ENCODE data around the gene KHNYN.
A peak's percentile ranks its signal among the peaks of the same experiment; 100 is the strongest.
"Not testable (repeated sequence)": the region's sequence is repeated elsewhere in the genome, so short reads cannot be mapped to it uniquely, and the experiment has no call there.

Gene KHNYN

DNA sequence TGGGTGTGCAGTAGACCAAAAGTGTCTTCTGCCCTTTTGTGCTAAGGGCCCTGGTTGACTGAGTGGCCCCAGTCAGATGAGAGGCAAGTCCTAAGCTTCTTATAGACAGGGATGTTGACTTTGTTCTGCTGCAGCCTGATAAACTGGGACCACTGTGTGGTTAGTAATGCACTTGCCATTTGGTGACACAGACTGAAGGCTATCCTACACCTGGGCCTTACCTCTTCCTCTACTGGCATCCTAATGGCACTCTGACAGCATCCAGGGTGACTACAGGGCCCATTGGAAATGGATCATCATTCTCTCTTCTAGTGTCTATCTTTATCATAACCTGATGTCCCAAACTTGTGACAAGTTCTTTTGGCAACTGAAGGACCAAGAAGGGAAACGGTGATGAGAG lies 9.5 kb downstream of the KHNYN start:
- DNase-seq = no peak

DNA sequence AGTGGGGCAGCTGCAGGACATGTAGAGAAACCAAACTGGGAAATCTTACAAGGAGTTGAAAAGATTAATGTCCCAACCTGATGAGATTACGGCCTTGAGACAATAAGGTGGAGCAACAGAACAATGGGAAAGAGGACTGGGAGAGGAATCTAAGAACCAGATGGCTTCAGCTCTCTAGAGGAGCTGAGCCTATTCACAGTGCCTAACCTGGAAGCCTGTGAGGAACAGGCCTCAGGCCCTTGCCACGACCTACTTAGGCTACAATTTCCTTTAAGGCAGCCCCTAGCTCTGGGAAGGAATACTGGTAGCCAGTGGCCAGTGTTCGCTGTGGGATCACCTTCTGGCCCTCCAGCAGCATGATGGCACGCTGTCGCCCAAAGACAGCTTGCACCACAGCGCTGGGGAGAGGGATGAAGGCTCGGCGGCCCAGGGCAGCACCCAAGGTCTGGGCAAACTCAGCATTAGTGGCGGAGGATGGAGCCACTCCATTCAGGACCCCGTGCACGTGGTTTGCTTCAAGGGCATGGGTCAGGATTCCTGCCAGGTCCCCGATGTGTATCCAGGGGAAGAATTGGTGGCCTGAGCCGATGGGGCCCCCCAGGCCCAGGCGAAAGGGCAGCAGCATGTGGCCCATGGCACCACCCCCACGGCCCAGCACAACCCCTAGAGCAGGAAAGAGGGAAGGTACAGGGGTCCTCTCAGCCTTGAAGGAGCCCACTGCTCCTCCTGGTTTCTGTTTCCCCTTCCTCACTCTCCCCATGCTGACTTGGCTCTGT lies 10.3 kb downstream of the KHNYN start:
- no peak for DNase-seq

- no peak for DNase-seq
Measured at GRCh38 chr14:24440606-24441399, 11.0 kb downstream of the KHNYN start.

GRCh38 chr14:24441485-24441884 lies 11.7 kb downstream of the KHNYN start:
- no peak for DNase-seq

GRCh38 chr14:24441904-24442239 lies 12.1 kb downstream of the KHNYN start:
- no peak for DNase-seq

DNA sequence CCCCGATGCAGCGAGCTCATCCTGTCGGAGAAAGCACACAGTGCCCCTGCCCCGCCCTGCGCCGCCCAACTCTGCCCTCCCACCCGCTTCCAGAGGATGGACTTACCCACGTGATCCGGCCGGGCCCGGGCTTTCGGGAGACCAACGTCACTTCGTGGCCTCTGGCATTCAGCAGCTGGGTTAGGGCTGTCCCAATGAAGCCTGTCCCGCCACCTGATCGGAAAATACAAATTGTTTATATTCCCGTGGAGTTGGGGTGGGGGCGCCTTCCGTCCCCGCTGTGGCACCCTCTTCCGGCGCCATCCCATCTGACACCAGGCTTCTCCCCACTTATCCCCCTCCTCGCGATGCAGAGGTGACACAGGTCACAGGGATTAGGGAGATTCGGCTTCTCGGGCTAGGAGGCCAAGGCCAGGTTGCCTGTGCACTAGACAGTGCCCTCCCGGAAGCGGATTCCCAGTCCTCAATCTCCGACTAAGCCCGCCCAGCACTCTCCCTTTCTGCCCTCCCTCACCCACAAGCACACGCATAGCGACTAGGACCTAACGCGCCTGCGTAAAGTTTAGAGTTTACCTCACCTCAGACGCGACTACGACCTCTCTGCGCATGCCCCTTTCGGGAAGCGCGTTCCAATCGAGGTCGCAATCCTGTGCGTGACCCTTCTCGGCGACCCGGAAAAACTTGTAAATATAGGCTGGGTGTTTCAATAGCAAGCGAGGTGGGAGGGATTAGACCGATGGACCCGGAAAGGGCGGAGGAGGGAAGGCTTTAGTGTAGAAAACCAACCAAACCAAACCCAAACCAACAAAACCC lies 12.7 kb downstream of the KHNYN start, which contains the start of gene SDR39U1:
SDR39U1 (minus strand) TSS at position 537 of the 813 bp plus-strand sequence; CDS start at position 530, 7 bp downstream.
- peak; percentile 99 for DNase-seq

DNA sequence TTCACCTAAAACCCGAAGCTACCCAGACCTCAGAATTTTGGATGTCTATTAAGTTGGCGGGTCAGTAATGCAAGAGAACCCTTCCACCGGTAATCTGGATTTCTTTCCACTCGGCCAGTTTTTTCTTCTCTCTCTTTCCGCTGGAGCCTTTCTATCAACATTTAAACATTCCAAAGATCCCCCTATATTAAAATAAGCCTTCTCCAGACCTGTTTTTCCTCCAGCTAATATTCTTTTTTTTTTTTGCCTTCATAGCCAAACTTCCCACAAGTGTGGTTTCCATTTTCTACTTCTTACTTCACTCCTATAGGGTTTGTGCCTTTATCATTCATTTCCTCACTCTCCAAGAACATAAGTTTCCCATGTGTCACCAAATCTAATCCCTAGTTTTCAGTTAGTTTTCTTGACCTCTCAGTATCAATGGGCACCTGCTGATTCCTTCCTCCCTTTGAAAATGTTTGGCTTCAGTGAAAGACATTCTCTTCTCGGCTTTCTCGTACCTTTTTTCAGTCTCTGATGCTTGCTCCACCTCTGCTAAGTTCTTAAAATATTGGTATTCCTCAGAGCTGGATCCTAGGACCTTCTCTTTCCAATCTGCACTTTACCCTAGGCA lies 13.4 kb downstream of the KHNYN start:
- DNase-seq = no peak

GRCh38 chr14:24450828-24451227 lies 21.1 kb downstream of the KHNYN start:
- not testable (repeated sequence) for DNase-seq

- DNase-seq = no peak
Measured at GRCh38 chr14:24456980-24457379, 27.2 kb downstream of the KHNYN start.

GRCh38 chr14:24458736-24459135 lies 29.0 kb downstream of the KHNYN start:
- no peak for DNase-seq

DNA sequence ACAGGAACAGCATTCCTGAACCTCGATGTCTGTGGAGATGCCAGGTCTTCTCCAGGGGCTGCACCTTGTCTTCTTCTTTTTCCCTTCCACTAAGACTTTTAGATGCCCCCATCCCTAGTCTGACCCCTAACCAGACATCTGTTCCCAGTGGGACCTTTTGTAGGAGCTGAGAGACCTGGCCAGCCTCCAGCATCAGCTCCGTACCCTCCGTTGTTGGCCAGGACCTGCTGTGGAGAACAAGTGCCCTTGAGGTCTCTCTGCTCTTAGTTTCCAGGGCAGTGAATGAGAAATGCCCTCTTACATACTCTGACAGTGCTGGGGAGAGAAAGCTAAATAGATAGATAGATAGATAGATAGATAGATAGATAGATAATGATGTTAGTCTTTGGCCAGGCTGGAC lies 29.6 kb downstream of the KHNYN start:
- DNase-seq = no peak

DNA sequence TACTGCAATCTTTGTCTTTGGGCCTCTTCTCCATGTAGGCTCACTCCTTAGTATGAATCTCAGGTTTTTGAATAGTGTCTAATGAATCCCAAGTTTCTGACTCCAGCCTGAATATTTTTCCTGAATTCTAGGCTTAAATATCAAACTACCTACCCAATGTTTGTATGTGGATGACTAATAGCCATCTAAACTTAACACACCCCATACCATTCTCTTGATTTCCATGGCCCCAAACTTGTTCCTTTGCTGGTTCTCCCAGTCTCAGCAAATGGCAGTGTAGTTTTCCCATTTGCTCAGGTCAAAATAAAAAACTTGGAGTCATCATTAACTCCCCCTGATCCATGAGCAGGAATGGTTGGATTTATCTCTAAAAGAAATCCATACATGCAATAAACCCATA lies 31.6 kb downstream of the KHNYN start:
- DNase-seq = no peak

GRCh38 chr14:24463017-24463883 lies 33.5 kb downstream of the KHNYN start:
- DNase-seq = no peak

GRCh38 chr14:24463884-24464785 lies 34.4 kb downstream of the KHNYN start:
- DNase-seq = no peak

- no peak for DNase-seq
Measured at GRCh38 chr14:24465368-24465767, 35.6 kb downstream of the KHNYN start.

DNA sequence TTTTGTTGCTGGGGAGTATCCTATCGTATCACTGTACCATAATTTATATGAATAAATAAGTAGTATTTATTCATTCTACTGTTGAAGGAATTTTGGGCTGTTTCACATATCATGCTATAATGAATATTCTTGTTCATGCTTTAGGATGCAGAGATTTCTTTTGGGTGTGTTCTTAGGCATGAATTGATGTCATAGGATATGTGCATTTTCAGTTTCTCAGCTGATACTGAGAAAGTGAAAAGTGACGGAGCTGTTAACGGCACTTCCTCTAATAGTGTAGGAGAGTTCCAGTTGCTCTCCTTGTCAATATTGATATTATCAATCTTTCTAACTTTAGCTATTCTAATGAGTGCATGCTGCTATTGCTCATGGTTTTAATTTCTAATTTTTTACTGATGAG lies 36.1 kb downstream of the KHNYN start:
- DNase-seq = no peak

DNA sequence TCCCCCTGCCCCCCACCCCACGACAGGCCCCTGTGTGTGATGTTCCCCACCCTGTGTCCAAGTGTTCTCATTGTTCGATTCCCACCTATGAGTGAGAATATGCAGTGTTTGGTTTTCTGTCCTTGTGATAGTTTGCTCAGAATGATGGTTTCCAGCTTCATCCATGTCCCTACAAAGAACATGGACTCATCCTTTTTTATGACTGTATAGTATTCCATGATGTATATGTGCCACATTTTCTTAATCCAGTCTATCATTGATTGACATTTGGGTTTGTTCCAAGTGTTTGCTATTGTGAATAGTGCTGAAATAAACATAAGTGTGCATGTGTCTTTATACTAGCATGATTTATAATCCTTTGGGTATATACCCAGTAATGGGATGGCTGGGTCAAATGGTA lies 40.7 kb downstream of the KHNYN start:
- DNase-seq = not testable (repeated sequence)

- no peak for DNase-seq
Measured at GRCh38 chr14:24473211-24473610, 43.5 kb downstream of the KHNYN start.

- no peak for DNase-seq
Measured at GRCh38 chr14:24475261-24475660, 45.5 kb downstream of the KHNYN start.

GRCh38 chr14:24479999-24480398 lies 50.2 kb downstream of the KHNYN start:
- DNase-seq = not testable (repeated sequence)
